NOMO-1 treated with dmso at 0.1 percent for 144 hours (cell line): Measurements from ENCODE around the gene TMEM97.

Experiments used
- DNase-seq: peaks from one replicate; lab custom pipeline; 2025; ENCODE audit not compliant: unreplicated experiment; lab: John Stamatoyannopoulos, UW

Gene TMEM97

DNA sequence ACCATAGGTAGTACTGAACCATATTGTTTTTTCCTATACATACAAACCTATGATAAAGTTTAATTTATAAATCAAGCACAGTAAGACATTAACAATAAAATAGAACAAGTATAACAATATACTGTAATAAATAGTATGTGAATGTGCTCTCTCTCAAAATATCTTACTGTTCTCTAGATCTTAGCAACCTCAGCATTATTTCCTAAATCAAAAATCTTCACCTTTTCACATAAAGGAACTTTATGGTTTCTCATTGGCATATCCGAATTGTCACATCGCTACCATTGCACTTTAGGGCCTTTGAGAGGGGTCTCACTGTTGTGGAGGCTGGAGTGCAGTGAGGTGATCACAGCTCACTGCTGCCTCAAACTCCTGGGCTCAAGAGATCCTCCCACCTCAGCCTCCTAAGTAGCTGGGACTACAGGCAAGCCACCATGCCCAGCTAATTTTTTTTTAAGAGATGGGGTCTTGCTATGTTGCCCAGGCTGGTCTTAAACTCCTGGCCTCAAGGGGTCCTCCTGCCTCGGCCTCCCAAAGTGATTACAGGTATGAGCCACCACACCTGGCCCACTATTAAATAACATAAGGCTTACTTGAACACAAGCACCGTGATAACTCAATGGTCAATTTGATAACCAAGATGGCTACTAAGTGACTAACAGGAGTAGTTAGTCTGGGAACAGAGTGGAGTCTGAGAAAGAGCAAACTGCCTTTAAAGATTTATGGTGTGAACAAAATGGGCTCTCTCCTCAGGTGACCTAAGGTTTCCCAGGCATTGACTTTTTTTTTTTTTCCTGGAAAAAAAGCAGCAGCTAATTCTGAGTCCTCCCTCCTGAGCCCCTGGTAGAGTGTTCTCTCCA is 2.9 kb upstream of the TMEM97 start:
- no peak for DNase-seq

DNA sequence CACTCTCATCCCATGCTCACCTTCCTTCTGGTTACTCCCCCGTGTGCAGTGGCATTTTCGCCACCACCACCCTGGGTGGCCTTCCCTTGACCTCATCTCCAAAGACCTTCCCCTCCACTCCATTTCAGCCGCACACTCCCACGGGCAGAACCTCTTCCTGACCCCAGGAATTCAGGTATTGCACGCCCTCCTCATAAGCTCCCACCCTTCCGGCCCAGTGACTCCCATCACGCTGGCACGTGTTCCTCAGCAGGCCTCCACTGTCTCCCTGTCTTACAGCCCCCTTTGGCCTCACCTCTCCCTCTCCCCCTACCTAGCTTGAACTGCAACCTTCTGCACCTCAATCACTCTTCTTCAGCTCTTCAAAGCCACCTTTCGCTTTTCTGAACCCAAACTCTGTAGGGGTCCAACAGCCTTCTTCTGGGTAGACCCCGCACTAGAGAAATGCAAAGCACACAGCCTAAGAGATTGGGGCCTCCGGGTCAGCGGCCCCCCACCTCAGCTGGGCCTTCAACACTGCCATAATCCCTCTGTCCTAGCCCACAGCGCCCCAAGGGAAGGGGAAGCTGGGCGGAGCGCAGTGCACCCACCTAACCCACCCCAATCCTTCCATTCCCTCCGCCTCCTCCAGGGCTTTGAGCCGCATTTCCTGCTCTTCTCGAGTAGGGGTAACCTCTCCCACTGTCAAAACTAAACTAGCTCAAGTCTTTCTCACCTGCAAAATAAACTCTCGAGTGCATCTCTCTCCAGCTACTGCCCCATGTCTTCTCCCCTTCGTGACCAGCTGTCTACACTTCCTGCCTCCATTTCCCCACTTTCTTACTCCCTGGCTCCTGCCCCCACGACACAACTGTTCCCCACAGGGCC is 1.7 kb upstream of the TMEM97 start:
- no peak for DNase-seq

DNA sequence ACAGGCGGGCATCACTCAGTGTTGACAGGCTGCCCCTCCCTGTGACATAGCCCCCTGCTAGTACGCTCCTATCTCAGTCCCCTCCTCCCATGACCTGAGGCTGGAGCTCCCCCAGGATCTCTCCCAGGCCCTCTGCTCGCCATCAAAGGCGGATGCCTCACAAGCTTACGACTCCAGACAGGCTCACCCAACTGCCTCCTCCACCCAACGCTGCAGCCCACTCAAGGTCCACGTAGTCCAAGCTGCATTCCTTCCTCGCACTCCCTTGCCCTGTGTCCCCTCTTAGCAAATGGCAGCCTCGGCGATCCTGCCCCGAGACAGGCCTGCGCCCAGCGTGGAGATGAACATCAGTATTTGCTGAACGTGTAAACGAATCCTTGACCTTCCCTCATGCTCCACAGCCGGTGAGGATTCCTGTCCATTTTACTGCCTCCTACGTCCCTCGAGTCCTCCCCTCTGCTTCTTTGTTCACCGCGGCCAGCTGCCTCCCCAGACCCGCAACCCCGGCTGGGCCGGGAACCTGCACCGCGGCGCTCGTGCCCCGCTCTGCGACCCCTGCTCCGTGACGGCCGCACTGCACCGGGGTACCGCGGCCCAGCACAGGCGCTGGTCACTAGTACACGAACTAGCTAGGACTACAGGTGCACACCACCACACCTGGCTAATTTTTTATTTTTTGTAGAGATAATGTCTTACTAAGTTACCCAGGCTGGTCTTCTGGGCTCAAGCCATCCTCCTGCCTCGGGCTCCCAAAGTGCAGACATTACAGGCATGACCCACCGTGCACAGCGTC is 838 bp upstream of the TMEM97 start:
- no peak for DNase-seq

DNA sequence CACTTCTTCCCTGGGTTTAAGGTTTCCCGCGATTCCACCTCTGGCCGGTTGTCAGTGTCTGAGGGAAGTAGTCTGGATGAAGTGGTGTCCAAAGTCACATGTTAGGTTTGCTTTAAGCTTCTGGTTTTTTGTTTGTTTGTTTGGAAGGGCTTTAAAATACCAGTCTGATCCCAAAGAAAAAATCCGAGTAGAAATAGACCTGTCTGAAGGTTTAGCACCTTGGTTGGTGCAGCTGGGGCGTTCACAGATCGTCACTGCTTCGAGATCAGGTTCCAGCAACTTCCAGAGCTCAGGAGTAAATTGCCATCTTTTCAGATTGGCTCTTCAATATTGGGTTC is 567 bp downstream of the TMEM97 start:
- no peak for DNase-seq

DNA sequence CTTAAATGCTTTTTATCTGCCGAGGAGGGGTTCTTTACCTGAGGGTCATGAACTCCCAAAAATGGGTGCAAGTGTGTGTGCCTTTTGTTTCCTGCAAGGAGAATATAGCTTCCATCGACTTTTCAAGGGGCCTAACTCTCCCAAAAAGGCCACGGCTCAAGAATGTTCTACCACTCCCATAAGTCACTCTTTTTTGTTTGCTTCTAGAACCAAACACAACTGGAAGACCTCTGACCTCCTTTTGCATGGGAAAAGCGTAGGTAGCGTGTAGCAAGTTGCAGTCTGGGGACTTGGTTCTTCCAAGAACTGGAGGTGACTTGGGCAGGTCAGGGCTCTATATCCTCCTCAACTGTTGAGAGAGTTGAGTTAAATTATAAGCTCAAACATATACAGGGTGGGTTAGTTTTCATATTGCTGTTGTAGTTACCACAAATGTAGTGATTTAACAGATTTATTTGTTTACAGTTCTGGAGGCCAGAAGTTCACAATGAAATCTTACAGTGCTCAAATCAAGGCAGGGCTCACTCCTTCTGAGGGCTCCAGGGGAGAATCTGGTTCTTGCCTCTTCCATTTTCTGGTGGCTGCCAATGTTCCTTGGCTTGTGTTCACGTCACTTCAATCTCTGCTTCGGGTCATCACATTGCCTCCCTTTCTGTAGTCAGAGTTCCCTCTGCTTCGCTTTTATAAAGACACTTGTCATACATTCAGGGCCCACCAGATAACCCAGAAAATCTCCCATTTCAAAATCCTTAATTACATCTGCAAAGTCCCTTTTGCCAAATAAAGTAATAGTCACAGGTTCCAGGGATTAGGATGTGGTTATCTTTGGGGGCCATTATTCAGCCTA is 1.4 kb downstream of the TMEM97 start:
- no peak for DNase-seq

DNA sequence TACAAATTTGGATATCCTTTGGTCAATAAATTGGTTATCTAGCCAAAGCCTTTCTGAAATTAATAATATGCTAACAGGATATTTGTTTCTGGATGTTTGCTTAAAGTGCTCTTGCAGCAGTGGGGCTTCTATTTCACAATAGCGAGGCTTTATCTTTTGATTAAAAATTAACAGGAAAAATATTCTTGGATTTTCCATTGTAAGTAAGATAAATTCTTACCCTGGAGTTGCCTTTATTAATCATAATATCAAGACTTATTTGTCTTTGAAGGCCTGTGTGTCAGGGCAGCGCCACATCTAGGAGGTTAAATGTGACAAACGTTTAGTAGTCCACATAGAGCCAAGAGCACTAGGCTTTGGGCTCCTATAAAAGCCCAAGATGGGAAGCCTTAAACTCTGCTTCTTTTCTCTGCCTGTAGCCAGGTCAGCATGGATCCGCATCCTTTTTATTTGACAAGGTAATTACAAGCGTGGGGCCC is 5.3 kb downstream of the TMEM97 start:
- DNase-seq, result no peak

DNA sequence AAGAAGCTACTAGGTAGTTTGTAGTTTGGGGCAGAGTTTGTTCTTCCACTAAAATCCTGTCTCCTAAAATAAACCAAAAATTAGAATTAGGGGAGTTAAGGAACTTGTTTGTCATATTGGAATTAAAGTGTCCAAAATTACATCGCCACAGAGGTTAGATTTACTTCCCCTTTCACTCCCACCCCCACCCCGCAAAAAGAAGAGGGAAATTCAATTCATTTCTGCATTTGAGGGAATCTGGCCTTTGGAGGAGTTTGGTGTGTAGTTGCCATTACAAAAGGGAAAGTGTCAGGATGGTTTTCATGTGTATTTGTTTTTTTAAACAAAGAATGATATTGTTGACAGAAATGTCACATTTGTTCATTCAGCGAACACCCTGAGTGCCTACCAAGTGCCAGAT is 5.8 kb downstream of the TMEM97 start:
- DNase-seq, result no peak

DNA sequence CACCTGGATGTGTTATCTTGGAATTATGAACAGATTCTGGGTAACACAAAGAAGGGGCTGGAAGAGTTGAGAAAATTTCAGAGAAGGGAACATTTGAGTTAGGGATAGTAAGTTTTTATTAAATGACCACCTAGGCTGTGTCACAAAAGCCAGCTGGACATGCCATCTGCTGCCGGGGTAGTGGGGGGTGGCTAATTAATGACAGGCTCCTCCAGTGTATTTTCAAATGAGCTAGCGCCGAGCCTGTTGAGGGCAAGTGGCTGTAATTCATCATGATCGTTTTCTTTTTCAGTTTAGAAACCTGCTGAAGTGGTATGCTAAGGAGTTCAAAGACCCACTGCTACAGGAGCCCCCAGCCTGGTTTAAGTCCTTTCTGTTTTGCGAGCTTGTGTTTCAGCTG is 6.2 kb downstream of the TMEM97 start:
- no peak for DNase-seq

DNA sequence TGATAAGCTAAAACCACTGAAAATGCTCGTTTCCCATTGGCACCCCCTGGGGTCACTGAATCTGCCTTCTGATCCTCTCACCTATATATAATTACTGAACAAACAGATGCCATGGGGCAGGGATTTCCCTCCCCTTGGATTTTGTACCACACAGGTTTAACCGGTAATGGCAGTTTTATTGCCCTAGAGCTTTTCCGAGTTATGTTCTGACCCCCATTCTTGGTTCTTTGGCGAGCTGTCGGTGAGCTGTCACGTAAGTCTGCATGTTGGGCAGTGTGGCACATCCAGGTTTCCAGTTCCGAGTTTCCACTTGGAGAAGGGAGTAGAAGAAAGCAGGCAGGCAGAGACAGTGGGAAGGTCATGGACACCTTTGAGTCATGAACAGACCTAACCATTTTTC is 7.1 kb downstream of the TMEM97 start:
- no peak for DNase-seq

DNA sequence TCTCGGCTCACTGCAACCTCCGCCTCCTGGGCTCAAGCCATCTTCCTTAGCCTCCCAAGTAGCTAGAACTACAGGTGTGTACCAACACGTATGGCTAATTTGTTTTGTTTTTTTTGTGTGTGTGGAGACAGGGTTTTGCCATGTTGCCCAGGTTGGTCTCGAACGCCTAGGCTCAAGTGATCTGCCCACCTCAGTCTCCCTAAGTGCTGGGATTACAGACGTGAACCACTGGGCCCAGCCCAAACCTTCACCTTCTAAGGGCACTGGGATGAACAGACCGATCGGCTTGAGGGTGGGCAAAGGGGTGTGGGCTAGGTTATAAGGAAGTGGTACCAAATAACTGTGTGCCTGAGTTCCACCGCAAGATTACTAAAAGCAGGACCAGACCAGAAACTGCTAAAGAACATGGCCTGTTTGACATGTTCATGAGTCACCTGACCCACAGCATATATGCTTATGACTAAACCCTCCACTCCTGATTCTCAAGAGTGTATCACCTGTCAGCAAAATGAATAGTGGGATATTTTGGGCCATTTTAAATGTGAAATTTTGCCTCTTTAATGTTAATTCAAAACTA is 8.1 kb downstream of the TMEM97 start:
- DNase-seq, result no peak

DNA sequence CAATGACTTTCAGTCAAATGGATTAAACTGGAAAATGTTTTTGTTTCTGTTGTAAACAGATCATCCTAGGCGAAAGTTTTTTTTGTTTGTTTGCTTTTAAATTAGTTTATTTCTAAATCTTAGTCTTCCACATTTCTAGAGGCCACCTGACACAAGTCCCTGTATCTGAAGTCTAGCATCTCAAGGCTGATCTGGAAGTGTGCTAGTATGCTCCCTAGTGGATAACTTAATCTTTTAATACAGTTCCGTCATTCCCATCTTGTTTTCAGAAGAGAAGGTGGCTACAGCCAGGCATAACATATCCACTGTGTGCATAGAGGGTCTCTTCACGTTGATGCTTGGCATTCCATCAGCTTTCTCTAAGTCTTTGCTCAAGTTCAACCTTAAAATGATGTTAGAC is 8.7 kb downstream of the TMEM97 start:
- no peak for DNase-seq

DNA sequence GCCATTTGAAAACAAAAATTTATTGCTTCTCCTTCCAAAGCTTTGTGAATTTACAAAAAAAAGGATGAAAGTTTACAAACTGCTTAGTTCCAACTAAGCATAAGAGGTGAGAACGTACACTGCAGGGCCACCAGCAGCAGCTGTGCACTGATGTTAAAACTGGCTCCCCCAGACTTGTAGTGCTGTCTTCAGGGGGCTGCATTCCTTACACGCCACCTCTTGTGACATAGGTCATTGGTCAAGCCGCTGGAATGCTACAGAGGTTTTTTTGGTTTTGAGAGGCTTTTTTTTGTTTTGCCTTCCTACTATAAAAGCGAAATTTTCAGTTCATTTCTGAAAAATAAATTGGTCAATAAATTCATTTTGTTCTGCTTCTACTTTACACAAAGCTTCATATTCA is 9.3 kb downstream of the TMEM97 start:
- DNase-seq, result no peak

DNA sequence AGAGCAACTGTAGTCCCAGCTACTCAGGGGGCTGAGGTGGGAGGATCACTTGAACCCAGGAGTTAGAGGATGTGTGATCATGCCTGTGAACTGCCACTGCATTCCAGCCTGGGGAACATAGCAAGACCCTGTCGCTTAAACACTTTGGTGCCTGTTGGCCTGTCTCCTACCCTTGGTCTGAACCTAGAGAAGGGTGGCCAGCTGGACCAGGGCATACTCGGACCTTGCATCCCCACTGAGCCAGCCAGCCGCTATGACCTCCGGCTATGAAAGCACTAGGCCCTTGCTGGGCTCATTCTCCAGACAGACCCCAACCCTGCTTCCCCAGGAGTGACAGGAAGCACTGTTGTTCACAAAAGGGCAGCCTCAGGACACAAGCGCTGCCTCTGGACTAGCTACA is 11.7 kb downstream of the TMEM97 start:
- no peak for DNase-seq

DNA sequence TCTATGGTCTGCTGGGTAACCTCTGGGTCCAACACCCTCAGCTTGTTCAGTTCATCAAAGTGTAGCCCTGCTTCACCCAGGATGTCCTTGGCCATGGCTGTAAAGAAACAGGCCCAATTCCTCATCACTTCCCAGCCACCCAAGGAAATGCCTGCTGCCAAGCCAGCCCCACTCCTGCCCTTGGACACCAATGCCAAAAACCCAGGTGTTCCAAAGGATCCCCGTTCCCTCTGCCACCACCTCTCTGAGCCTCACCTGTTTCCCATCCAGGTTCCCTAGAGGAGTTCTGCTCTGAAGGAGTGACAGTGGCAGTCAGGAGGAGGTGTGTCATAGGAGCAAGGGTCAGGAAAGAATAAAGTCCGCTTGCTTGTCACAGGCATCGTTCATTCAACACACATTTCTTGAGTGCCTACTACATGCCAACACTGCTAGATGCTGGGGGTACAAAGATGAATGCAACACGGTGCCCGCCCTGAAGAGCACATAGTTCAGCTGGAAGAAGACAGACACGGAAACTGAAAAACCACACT is 13.0 kb downstream of the TMEM97 start:
- no peak for DNase-seq

DNA sequence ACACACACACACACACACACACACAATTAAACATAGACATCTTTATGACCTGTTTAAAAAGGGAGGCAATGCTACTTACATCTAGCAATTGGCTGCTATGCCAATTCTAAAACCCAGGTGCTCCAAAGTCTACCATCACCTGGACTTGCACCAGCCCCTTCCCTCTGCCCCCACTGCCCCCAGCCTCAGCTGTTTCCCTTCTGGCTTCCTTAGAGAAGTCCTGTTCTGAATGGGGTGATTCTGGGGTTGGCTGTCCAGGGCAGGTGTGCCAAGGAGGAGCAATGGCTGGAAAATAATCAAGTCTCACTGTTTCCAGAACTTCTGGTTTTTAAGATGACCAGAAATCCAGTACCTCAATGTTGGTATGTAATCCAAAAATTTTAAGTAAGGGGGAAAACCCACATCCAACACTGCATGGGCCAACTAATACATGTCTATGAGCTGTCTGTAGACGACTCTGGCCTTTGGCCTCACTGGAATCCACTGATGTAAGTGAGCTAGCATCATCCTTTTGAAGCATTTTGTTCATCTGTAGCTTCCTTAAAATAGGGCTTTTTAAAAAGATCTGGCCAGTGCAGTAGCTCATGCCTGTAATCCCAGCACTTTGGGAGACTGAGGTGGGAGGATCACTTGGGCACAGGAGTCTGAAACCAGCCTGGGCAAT is 14.2 kb downstream of the TMEM97 start:
- no peak for DNase-seq

DNA sequence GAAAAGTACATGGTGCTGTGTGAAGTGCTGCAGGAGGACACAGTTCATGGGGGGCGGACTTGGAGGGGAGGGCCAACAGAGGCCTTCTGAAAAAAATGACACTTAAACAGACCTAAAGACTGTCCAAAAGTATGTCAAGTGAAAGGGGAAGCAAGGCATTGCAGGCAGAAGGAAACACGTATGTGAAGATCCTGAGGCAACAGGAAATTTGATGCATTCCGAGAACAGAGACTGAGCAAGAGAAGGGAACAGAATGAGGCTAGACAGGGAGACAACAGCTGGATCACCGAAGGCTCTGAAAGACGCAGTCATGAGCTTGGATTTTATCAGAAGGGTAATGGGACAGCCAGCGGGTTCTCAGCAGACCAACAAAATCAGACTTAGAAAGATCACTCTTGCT is 15.2 kb downstream of the TMEM97 start:
- peak; percentile 10 for DNase-seq

DNA sequence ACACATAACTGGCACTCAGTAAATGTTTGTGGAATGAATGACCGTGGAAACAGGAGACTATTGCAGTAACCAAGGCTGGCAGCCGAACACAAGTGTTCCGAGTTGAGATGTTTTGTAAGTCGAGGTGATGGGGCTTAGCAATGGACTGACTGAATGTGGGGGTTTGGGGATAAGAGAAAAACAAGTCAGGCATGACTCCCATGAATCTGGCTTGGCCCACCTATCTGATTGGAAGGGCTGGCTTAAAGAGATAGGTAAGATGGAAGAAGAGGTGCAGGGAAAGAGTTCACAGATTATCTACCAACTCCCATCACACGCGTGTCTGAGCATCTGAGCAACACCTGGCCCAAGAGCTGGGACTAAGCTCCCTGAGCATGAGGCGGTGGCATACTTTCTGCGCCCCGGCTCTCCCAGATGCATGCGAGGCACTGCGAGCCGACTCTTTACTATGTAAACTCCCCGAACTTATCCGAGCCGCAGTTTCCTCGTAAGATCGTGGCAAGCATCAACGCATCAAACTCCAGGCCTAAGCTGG is 15.7 kb downstream of the TMEM97 start:
- DNase-seq, result no peak

DNA sequence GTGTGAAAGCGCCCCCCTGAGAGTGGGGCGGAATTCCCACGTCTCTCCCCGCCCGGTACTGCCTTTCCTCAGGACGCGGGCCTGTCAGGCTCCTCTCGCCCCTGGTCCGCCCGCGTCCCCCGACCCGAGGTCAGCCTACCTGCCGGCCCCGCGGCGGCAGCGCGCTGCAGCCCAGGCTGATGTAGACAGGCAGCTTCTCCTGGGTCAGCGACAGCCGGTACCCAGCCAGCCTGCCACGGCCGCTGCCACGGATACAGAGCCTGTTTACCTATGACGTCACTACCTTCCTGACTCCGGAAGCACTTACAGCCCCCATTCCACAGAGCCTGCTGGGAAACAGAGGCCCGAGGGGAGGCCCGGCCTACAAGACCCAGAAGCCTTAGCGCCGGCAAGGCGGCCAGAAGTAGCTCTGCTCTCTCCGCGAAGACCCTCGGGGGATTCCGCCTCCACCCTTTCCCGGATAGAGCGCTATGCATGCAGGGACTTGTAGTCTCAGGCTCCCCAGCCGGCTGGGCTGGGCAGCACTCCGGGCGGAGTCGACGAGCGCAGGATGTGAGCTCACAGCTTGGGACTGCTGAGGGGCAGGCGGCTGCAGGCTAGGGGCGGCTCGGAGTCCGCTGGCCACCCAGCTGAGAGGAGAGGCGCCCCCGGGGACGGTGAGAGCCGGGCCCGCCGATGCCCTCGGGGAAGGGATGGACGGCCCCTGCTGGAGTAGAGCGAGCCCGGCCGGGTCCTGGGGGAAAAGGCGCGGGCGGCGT is 16.4 kb downstream of the TMEM97 start, which contains the start of the genes IFT20 and TNFAIP1:
Gene IFT20 (minus strand): TSS at position 272 of the 758 bp plus-strand sequence. CDS start 3,487 bp downstream, outside the sequence.
Gene TNFAIP1 (plus strand): TSS at position 561 of the 758 bp plus-strand sequence. CDS start 3,761 bp downstream, outside the sequence.
- DNase-seq, result peak; percentile 99
